Astrocyte (in vitro differentiated cells and primary cell): ENCODE measurements around the gene RUNX1. TPM values are rescaled to one million over a fixed set of nuclear protein-coding genes. Genes with fewer than 3 reads are reported as not detected.
A peak's percentile ranks its signal among the peaks of the same experiment; 100 is the strongest.
"Not testable (repeated sequence)": the region's sequence is repeated elsewhere in the genome, so short reads cannot be mapped to it uniquely, and the experiment has no call there.

ENCODE experiments used
- DNase-seq: peaks from one replicate; pipeline ENCODE4 v3.0.0-alpha.2; 2010; ENCODE audit warnings: low read depth
- FAIRE-seq: peaks from 2 replicates; lab custom pipeline; 2011; peaks lifted over from hg19 to GRCh38; lab: Jason Lieb, UNC
- H2AFZ ChIP-seq: 2 replicates; pipeline ENCODE4 v1.6.0; 2012; ENCODE audit warnings: low read depth, low read length, inconsistent platforms
- H3K27ac ChIP-seq: 2 replicates; pipeline ENCODE4 v1.5.1; 2011; ENCODE audit warnings: low read depth, low read length, inconsistent platforms
- H3K27me3 ChIP-seq: 2 replicates; pipeline ENCODE4 v1.6.0; 2011; ENCODE audit warnings: low read length, inconsistent platforms; ENCODE audit not compliant: insufficient read depth
- H3K36me3 ChIP-seq: 2 replicates; pipeline ENCODE4 v1.5.1; 2011; ENCODE audit warnings: low read length, inconsistent platforms; ENCODE audit not compliant: insufficient read depth
- H3K4me1 ChIP-seq: 2 replicates; pipeline ENCODE4 v1.5.1; 2011; ENCODE audit warnings: low read length, inconsistent platforms; ENCODE audit not compliant: insufficient read depth
- H3K4me2 ChIP-seq: 2 replicates; pipeline ENCODE4 v1.6.0; 2012; ENCODE audit warnings: low read length, inconsistent platforms
- H3K4me3 ChIP-seq: 2 replicates; pipeline ENCODE4 v1.5.1; 2011; ENCODE audit warnings: low read depth, mild to moderate bottlenecking, low read length, inconsistent platforms; ENCODE audit not compliant: insufficient read depth
- H3K79me2 ChIP-seq: 2 replicates; pipeline ENCODE4 v1.6.0; 2012; ENCODE audit warnings: mild to moderate bottlenecking, low read length, inconsistent platforms; ENCODE audit not compliant: insufficient read depth
- H3K9ac ChIP-seq: 2 replicates; pipeline ENCODE4 v1.6.0; 2012; ENCODE audit warnings: mild to moderate bottlenecking, low read length, inconsistent platforms
- H3K9me3 ChIP-seq: 2 replicates; pipeline ENCODE4 v1.5.1; 2012; ENCODE audit warnings: low read depth, mild to moderate bottlenecking, low read length, inconsistent platforms; ENCODE audit not compliant: insufficient read depth
- H4K20me1 ChIP-seq: 2 replicates; pipeline ENCODE4 v1.6.0; 2012; ENCODE audit warnings: low read length, inconsistent platforms; ENCODE audit not compliant: insufficient read depth
- H3K27ac Mint-ChIP-seq: one replicate; pipeline ENCODE4 v1.8.0; 2021; ENCODE audit warnings: mild to moderate bottlenecking, mixed read lengths; ENCODE audit not compliant: unreplicated experiment
- H3K27me3 Mint-ChIP-seq: one replicate; pipeline ENCODE4 v1.8.0; 2021; ENCODE audit warnings: low read depth, mixed read lengths; ENCODE audit not compliant: unreplicated experiment
- H3K36me3 Mint-ChIP-seq: one replicate; pipeline ENCODE4 v1.8.0; 2021; ENCODE audit warnings: low read depth, mixed read lengths; ENCODE audit not compliant: unreplicated experiment
- H3K4me1 Mint-ChIP-seq: one replicate; pipeline ENCODE4 v1.8.0; 2021; ENCODE audit warnings: low read depth, mixed read lengths; ENCODE audit not compliant: unreplicated experiment
- H3K4me3 Mint-ChIP-seq: one replicate; pipeline ENCODE4 v1.8.0; 2021; ENCODE audit warnings: mild to moderate bottlenecking, moderate library complexity, mixed read lengths; ENCODE audit not compliant: unreplicated experiment
- H3K9me3 Mint-ChIP-seq: one replicate; pipeline ENCODE4 v1.8.0; 2021; ENCODE audit warnings: mild to moderate bottlenecking, mixed read lengths; ENCODE audit not compliant: unreplicated experiment
- CTCF ChIP-seq: IDR thresholded peaks from 2 replicates; pipeline ENCODE4 v1.5.1; 2011; ENCODE audit warnings: low read depth, mild to moderate bottlenecking, inconsistent platforms, low read length, moderate library complexity; ENCODE audit not compliant: insufficient read depth
- EZH2 ChIP-seq: IDR thresholded peaks from 2 replicates; pipeline ENCODE4 v1.6.1; 2012; ENCODE audit warnings: mild to moderate bottlenecking, low read length, inconsistent platforms; ENCODE audit not compliant: insufficient read depth
- total RNA-seq: library from RNA; stranded (reverse); gene quantifications from 2 replicates; pipeline ENCODE4 v1.2.1, GENCODE V29; 2021

The RUNX1 gene
- total RNA-seq, 1 donor from 2014 or later = 84.6 TPM

GRCh38 chr21:34968414-34969333 lies 80.4 kb downstream of the RUNX1 start:
- TF ChIP-seq CTCF = no peak
- no peak for TF ChIP-seq EZH2
- no peak for DNase-seq
- FAIRE-seq = no peak
- Histone ChIP-seq H3K79me2 (peaks cover 8% of the 10 kb centered on the region), H3K4me3 (no peak overlapping the region), H4K20me1 (no peaks in the 10 kb centered on the region), H3K9me3 (no peaks in the 10 kb centered on the region), H3K9ac (no peak overlapping the region), H3K4me2 (no peak overlapping the region), H3K4me1 (peaks cover 17% of the 10 kb centered on the region), H3K27me3 (no peaks in the 10 kb centered on the region), H2AFZ (no peak overlapping the region), H3K27ac (no peak overlapping the region), H3K36me3 (no peaks in the 10 kb centered on the region)
- Mint-ChIP-seq H3K9me3 (no peaks in the 10 kb centered on the region), H3K4me3 (no peak overlapping the region), H3K4me1 (peaks cover 18% of the 10 kb centered on the region), H3K36me3 (peaks cover 11% of the 10 kb centered on the region), H3K27ac (no peak overlapping the region), H3K27me3 (peaks cover 3% of the 10 kb centered on the region)

GRCh38 chr21:34967509-34968289 lies 81.4 kb downstream of the RUNX1 start:
- TF ChIP-seq CTCF = no peak
- TF ChIP-seq EZH2 = no peak
- peaks cover 3% of the 10 kb centered on the region for H3K27me3 Mint-ChIP-seq
- no peak overlapping the region for H3K4me3 Mint-ChIP-seq
- peaks cover 16% of the 10 kb centered on the region for H3K36me3 Mint-ChIP-seq
- Histone ChIP-seq H3K9ac (no peak overlapping the region), H3K27me3 (no peaks in the 10 kb centered on the region), H3K9me3 (no peaks in the 10 kb centered on the region), H3K4me3 (no peak overlapping the region), H3K4me1 (peaks cover 17% of the 10 kb centered on the region), H2AFZ (no peak overlapping the region), H3K27ac (no peak overlapping the region), H4K20me1 (no peaks in the 10 kb centered on the region), H3K4me2 (peak overlapping the region; percentile 23), H3K79me2 (peaks cover 13% of the 10 kb centered on the region), H3K36me3 (no peaks in the 10 kb centered on the region)
- peak overlapping the region; percentile 89 for H3K27ac Mint-ChIP-seq
- H3K4me1 Mint-ChIP-seq = peaks cover 18% of the 10 kb centered on the region
- DNase-seq (no peak), FAIRE-seq (no peak)
- no peaks in the 10 kb centered on the region for H3K9me3 Mint-ChIP-seq

- H2AFZ ChIP-seq, H3K27ac Mint-ChIP-seq, FAIRE-seq, H4K20me1 ChIP-seq, H3K9ac ChIP-seq, DNase-seq, H3K36me3 ChIP-seq, H3K4me2 ChIP-seq, H3K27me3 Mint-ChIP-seq, H3K27me3 ChIP-seq, H3K9me3 Mint-ChIP-seq, H3K9me3 ChIP-seq, H3K4me3 ChIP-seq, H3K4me3 Mint-ChIP-seq, H3K27ac ChIP-seq: not testable (repeated sequence)
- peaks cover 17% of the 10 kb centered on the region for H3K4me1 ChIP-seq
- peaks cover 13% of the 10 kb centered on the region for H3K79me2 ChIP-seq
- peaks cover 18% of the 10 kb centered on the region for H3K4me1 Mint-ChIP-seq
- peaks cover 18% of the 10 kb centered on the region for H3K36me3 Mint-ChIP-seq
These were observed 82.2 kb downstream of the RUNX1 start for GRCh38 chr21:34966881-34967280.
